Measurements from ENCODE around the gene CREG1.

Gene CREG1

DNA sequence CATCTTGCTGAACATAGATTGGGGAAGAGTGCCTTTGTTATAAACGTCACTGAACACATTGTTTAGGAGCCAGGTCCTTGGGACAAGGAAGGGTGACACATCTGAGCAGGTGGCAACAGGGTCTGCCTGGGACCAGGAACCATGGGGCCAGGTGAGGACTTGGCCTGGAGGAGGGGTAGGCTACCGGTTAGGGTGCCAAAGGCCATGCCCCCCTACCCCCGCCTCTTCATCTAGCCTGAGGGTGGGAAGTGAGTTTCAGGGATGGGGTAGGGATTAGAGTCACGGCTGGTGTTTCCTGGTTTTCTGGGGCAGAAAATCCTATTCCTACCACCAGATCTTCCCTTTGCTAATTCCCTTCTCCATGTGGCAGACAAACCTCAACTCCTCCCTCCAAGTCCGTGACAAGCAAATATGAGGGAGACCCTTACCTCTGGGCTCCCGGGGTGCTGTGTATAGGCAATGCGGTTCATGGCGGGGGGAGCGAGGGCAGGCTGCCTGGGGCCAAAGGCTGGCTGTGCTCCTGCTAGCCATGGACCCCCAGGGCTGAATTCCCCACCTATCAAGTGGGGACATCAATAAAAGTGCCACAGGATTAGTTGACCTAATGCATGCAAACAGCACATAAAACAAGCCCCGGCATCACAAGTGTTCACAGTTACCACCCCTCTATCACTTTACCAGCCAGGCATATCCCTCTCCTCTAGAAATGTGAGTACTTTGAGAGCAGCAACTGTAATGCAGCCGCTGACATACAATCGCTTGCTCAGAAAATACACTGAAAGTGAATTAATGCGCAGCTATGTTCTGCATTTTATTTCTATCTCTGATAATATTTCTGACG lies 49.7 kb downstream of the CREG1 start:
- no peak for DNase-seq (ENCODE audit: low spot score)

DNA sequence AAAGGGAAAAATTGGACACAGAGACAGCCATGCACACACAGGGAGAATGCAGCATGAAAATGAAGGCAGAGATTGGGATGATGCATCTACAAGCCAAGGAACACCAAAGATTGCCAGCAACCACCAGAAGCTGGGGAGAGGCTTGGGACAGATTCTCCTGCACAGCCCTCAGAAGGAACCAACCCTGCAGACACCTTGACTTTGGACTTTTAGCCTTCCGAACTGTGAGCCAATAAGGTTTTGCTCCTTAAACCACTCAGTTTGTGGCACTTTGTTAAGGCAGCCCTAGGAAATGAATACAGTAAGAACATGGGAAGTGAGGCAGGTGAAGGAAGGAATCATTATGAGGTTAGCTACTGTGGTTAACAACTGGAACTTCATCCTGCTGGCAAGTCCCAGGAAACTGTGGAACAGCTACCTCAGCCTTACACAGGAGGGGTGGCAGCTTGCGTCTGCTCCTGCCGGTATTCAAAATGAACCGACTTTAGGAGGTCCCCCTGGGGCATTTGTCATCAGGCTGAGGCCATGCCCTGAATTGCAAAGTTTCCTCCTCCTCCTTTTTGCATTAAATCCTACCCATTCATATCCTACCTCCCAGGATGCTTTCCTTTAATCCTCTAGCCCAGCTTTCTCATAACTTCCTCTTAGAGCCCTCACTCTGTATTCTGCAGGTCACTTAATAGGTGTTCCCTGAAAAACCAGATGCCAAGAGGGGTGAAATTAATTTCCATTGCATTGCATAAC lies 50.7 kb downstream of the CREG1 start:
- DNase-seq (ENCODE audit: low spot score), result no peak

DNA sequence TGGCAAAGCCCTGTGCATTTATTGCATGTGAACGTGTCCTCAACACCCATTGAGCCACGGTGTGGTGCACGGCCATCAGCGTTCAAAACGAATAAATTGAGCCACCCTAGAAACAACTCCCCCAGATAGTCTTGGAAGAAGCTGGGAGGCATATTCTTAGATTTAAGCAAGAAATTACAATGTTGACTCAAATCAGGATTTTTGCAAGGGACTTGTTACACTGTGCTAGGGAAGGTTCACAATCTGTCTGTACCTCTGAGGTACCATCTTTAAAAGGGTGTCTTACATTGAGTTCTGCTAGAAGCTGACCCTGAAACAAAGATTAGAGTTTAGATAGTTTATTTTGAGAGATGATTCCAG lies 51.4 kb downstream of the CREG1 start:
- peak; percentile 44 for DNase-seq (ENCODE audit: low spot score)

DNA sequence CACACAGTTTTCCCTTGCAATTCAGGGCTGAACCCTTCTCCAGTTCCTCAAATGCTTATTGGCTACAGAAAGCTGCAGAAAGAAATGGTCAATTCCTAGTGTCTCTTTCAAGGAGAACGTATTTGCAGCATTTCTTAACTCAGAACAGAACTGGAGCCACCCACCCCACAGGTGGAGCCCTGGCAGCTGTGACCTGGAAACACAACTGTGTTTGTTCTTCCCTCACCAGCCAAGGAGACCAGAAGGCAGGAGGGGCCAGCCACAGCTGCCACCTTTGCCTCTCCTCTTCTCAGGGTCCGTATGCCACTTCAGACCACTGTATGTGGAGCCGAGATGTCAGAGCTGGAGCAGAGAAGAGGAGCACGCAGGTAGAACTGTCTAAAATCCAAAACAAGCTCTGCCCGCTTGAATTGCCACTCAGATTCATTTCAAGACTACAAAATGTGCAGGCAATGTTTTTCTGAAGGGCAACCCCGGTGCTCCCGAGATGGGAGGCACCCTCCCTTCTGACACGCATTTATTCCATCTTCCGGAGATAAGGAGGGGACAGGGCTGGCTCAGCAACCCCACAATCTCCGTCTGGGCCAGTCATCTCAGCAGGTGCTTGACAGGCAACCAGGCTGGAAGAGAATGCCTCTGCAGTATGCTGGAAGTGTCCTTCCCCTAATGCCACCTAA lies 51.9 kb downstream of the CREG1 start:
- DNase-seq (ENCODE audit: low spot score), result peak; percentile 72

DNA sequence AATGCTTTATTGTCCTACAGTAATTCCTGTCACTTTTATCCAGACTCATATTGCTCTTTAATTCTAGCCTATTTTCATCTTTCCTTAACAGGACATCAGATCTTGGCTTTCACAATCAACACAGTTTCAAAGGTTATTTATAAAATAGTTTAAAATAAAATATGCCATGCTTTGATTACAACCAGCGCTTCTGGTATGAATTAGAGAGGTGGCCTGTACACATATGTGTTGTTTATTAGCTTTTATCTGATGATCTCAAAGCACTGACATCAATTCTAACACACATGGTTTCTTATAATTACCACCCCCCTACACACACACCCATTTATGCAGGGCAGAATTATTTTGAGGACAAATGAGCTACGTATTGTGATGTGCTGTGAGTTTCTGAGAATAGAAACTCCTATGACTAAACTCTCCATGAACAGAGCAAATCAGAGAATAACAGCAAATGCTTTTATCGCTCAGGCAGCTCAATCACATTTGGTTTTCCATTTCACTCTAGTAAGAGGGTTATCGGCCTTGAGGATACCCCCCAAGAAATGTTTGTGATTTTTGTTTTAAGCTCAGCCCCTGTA lies 53.2 kb downstream of the CREG1 start:
- peak; percentile 68 for DNase-seq (ENCODE audit: low spot score)

DNA sequence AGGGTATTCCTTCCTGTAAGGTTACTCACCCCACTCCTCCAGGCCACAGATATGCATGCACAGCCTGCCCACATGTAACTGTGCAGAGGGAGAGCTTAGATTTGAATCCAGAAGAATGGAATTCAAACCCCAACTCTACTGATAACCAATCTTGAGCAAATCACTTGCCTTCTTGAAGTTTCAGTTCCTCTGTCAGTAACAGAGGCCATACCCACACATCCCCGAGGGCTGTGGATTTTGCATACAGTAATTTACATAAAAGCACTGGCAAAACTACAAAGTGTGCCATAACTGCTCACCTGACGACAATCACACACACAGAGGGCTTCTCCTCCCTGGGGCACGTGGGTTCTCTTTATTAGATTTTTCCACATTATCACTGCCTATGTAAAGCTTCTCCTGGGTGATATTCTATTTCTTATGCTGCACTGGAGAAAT lies 53.9 kb downstream of the CREG1 start:
- DNase-seq (ENCODE audit: low spot score), result peak; percentile 42

DNA sequence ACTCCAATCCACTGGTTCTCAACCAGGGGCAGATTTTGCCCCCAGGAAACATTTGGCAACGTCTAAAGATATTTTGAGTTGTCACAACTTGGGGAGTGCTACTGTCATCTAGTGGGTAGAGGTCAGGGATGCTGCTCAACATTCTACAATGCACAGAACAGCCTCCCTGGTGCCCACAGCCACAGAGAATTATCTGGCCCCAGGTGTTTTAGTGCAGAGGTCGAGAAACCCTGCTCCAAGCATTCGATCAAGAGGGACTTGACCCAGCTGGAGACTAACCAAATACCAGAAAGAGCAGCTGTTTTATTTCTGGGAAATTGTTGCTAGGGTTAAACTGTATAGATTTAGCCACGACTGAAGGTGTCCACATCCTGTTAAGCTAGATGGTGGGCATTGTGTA lies 54.5 kb downstream of the CREG1 start:
- no peak for DNase-seq (ENCODE audit: low spot score)

DNA sequence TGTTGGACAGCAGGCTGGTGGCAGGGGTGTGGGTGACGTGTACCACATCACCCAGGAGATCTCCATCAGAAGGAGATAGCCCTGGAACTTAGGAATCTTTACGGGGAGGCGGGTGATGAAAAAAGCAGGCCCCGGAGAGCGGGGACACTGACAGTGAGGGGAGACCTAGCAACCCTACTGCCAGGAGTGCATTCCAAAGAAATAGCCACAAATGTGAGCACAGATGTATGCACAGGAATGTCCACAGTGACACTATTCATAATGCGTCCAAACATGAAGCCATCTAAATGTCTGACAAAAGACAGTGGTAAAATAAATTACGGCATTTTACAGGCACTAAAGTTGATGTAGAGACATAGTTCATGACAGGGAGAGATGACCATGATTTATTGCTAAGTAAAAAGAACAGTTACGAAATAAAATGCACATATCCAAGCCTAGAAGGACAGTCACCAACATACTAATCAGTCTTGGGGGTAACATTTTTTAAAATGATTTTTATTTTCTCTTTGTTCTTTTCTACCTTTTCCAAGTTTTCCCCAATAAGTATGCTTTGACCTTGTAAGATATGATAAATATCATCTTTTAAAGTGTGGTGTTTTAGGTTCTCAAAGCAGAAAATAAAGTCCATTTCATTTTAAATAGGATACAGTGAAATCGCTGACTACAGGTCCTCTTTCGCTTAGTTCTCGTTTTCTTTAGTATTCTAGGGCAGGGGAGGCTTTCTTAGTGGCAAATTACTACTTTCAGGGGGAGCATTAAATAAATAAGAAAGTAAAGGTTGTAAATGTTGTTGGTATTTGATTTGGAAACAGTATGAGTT lies 56.6 kb downstream of the CREG1 start:
- DNase-seq (ENCODE audit: low spot score), result no peak

DNA sequence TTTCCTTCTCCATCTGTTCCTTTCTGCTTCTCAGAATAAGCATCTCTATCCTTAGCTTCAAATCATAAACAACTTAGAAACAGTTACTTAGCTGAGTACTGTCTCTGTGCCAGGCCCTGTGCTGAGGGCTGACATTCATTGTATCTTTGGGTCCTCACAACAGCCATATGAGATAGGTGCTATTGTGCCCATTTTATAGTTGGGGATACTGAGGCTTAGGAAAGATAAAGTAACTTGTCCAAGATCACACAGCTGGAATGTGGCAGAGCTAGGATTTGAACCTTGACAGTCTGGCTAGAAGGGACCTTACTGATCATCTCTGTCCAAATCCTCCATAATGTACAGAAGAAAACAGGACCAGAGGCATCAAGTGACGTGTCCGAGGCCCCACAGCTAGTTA lies 60.2 kb downstream of the CREG1 start:
- no peak for DNase-seq (ENCODE audit: low spot score)

DNA sequence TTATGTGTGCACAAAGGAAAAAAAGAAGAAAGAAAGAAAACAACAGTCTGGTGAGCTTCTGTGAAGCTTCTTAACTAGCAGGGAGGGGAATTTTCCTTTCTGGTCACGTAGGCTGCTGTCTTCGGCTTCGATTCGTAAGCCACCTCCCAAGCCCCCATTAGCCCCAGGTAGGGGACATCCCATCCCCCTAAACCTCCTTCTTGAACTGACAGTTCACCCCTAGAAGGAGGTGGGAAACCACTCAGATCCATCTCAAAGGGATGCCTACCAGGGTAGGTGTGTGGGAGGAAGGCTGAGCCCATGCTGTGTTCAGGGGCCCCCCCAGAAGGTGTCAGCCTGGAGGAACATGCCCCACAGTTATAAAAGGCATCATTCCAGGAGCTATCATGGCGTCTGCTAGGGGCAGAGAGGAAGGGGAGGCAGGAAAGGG lies 61.1 kb downstream of the CREG1 start:
- peak; percentile 49 for DNase-seq (ENCODE audit: low spot score)

DNA sequence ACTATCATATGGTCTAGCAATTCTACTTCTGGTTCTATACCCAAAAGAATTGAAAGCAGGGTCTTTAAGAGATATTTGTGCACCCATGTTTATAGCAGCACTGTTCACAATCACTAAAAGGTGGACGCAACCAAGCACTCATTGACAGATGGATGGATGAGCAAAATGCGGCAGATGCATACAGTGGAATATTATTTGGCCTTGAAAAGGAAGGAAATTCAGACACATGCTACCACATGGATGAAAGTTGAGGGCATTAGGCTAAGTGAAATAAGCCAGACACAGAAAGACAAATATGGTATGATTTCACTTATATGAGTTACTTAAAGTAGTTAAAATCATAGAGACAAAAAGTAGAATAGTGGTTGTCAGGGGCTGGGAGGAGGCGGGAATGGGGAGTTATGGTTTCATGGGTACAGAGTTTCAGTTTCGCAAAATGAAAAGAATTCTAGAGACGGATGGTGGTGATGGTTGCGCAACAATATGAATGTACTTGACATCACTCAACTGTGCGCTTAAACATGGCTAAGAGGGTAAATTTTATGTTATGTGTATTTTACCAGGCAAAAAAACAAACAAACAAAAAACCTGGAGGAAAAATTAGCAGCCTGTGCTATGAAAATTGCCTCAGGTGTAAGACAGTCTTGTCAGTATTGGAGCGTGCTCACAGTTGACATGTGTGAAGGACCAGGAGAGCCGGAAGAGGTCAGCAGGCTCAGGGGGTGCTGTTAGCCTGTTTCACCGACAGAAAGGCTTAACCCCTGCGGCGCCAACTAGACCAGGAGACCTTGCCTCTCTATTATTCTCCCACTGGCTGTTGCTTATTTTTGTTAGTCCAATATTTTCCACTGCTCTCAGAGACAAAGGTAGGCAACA lies 61.7 kb downstream of the CREG1 start:
- peak; percentile 69 for DNase-seq (ENCODE audit: low spot score)
